NT2/D1 (cell line): ENCODE measurements around the gene FES.

Experiments
- YY1 ChIP-seq: IDR thresholded peaks from 2 replicates; pipeline ENCODE4 v1.6.1; 2011; ENCODE audit not compliant: insufficient read length, insufficient read depth
- ZNF274 ChIP-seq: IDR thresholded peaks from 2 replicates; pipeline ENCODE4 v1.6.1; 2011; ENCODE audit warnings: mild to moderate bottlenecking, low read depth, low read length

DNA sequence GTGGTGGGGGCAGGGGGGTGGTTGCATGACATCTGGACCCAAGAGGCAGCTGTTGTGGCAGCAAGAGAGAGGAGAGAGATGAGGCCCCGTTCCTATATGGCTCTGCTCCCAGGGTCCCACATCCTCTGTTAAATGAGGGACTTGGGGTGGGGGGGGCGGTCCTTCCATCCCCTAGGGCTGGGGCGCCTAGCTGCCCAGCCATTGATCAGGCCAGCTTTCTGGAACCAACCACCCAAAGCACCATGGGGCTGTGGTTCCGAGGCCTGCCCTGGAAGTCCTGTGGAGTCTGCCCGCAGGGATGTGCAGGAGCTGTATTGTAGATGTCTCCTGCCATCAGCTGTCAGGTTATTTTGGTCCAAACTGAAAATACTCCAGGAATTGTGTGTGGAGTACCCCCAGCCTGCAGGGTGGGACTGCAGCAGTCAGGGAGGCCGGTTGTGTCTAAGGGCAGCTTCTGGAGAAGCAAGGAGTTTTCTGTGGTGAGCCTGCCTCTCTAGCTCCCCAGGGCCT lies 10.8 kb upstream of the FES start:
- TF ChIP-seq YY1 = no peak
- no peak for TF ChIP-seq ZNF274
